ENCODE results near the gene TCFL5. TPM values are rescaled to one million over a fixed set of nuclear protein-coding genes. Genes with fewer than 3 reads are reported as not detected.

TCFL5 gene
- total RNA-seq, 1 experiment from 2014 or later: 20.4 TPM

- TF ChIP-seq, protein P1, sequence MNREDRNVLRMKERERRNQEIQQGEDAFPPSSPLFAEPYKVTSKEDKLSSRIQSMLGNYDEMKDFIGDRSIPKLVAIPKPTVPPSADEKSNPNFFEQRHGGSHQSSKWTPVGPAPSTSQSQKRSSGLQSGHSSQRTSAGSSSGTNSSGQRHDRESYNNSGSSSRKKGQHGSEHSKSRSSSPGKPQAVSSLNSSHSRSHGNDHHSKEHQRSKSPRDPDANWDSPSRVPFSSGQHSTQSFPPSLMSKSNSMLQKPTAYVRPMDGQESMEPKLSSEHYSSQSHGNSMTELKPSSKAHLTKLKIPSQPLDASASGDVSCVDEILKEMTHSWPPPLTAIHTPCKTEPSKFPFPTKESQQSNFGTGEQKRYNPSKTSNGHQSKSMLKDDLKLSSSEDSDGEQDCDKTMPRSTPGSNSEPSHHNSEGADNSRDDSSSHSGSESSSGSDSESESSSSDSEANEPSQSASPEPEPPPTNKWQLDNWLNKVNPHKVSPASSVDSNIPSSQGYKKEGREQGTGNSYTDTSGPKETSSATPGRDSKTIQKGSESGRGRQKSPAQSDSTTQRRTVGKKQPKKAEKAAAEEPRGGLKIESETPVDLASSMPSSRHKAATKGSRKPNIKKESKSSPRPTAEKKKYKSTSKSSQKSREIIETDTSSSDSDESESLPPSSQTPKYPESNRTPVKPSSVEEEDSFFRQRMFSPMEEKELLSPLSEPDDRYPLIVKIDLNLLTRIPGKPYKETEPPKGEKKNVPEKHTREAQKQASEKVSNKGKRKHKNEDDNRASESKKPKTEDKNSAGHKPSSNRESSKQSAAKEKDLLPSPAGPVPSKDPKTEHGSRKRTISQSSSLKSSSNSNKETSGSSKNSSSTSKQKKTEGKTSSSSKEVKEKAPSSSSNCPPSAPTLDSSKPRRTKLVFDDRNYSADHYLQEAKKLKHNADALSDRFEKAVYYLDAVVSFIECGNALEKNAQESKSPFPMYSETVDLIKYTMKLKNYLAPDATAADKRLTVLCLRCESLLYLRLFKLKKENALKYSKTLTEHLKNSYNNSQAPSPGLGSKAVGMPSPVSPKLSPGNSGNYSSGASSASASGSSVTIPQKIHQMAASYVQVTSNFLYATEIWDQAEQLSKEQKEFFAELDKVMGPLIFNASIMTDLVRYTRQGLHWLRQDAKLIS (CRISPR knock-in tag; IDR thresholded peaks at IDR 0.05; ENCODE audit: borderline replicate concordance): no peak
- TF ChIP-seq TEAD4 (CRISPR knock-in tag; IDR thresholded peaks at IDR 0.05): no peak
- no peak for TF ChIP-seq HMGXB4 (CRISPR knock-in tag; IDR thresholded peaks at IDR 0.05)
- no peak for TF ChIP-seq NR1H2 (CRISPR knock-in tag; IDR thresholded peaks at IDR 0.05)
Measured at GRCh38 chr20:62811720-62812119, 49.9 kb downstream of the TCFL5 start (continued).

- no peak for TF ChIP-seq ATF3 (CRISPR knock-in tag; conservative IDR thresholded peaks at IDR 0.05)
- TF ChIP-seq, protein P2, sequence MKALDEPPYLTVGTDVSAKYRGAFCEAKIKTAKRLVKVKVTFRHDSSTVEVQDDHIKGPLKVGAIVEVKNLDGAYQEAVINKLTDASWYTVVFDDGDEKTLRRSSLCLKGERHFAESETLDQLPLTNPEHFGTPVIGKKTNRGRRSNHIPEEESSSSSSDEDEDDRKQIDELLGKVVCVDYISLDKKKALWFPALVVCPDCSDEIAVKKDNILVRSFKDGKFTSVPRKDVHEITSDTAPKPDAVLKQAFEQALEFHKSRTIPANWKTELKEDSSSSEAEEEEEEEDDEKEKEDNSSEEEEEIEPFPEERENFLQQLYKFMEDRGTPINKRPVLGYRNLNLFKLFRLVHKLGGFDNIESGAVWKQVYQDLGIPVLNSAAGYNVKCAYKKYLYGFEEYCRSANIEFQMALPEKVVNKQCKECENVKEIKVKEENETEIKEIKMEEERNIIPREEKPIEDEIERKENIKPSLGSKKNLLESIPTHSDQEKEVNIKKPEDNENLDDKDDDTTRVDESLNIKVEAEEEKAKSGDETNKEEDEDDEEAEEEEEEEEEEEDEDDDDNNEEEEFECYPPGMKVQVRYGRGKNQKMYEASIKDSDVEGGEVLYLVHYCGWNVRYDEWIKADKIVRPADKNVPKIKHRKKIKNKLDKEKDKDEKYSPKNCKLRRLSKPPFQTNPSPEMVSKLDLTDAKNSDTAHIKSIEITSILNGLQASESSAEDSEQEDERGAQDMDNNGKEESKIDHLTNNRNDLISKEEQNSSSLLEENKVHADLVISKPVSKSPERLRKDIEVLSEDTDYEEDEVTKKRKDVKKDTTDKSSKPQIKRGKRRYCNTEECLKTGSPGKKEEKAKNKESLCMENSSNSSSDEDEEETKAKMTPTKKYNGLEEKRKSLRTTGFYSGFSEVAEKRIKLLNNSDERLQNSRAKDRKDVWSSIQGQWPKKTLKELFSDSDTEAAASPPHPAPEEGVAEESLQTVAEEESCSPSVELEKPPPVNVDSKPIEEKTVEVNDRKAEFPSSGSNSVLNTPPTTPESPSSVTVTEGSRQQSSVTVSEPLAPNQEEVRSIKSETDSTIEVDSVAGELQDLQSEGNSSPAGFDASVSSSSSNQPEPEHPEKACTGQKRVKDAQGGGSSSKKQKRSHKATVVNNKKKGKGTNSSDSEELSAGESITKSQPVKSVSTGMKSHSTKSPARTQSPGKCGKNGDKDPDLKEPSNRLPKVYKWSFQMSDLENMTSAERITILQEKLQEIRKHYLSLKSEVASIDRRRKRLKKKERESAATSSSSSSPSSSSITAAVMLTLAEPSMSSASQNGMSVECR (CRISPR knock-in tag; IDR thresholded peaks at IDR 0.05; ENCODE audit: borderline replicate concordance): no peak
- no peak for TF ChIP-seq ZNF396 (CRISPR knock-in tag; IDR thresholded peaks at IDR 0.05; ENCODE audit: borderline replicate concordance)
- TF ChIP-seq ZNF121 (CRISPR knock-in tag; IDR thresholded peaks at IDR 0.05): no peak
- TF ChIP-seq ATF1 (CRISPR knock-in tag; IDR thresholded peaks at IDR 0.05): no peak
- no peak for TF ChIP-seq PRDM15 (CRISPR knock-in tag; IDR thresholded peaks at IDR 0.05)
- no peak for TF ChIP-seq ZSCAN18 (CRISPR knock-in tag; IDR thresholded peaks at IDR 0.05)
- TF ChIP-seq E2F5 (CRISPR knock-in tag; IDR thresholded peaks at IDR 0.05): no peak
- no peak for TF ChIP-seq JUN (CRISPR knock-in tag; IDR thresholded peaks at IDR 0.05)
- no peak for TF ChIP-seq ELF4 (CRISPR knock-in tag; IDR thresholded peaks at IDR 0.05; ENCODE audit: low read depth)
- no peak for TF ChIP-seq ZNF671 (CRISPR knock-in tag; IDR thresholded peaks at IDR 0.05)
- TF ChIP-seq JAZF1 (CRISPR knock-in tag; IDR thresholded peaks at IDR 0.05): no peak
- TF ChIP-seq NFATC4 (CRISPR knock-in tag; IDR thresholded peaks at IDR 0.05): no peak
- peaks cover 3% of the 10 kb centered on the region; the same call in 1 of the 2 replicates for H3K36me3 Mint-ChIP-seq
Measured at GRCh38 chr20:62811320-62811719, 50.3 kb downstream of the TCFL5 start.

More at GRCh38 chr20:62811320-62811719, 50.3 kb downstream of the TCFL5 start:
- H3K4me1 Mint-ChIP-seq: peaks cover 12% of the 10 kb centered on the region
- DNase-seq (ENCODE audit: low spot score) (no peak), ATAC-seq (no peak)
- CTCF ChIA-PET: interaction anchor here (1.2 kb wide), 1 partner anchor 11 kb away, joined by 5 read pairs; no protein-coding TSS in a partner anchor
- no peaks in the 10 kb centered on the region for H3K9me3 Mint-ChIP-seq
- H3K4me3 Mint-ChIP-seq: no peak overlapping the region
- no peak overlapping the region for H3K27ac Mint-ChIP-seq
- POLR2A ChIA-PET: no interaction called here
- H3K27me3 Mint-ChIP-seq (ENCODE audit: low read depth): no peaks in the 10 kb centered on the region

Data from WTC11 (cell line).